Astrocyte (in vitro differentiated cells and primary cell): ENCODE results near the gene TEX52.

Experiments used
- EZH2 ChIP-seq: IDR thresholded peaks from 2 replicates; pipeline ENCODE4 v1.6.1; 2012; ENCODE audit warnings: mild to moderate bottlenecking, low read length, inconsistent platforms; ENCODE audit not compliant: insufficient read depth
- TF ChIP-seq, protein P1 (sequence below): IDR thresholded peaks from 2 replicates; pipeline ENCODE4 v1.5.1; 2011; ENCODE audit warnings: low read depth, mild to moderate bottlenecking, inconsistent platforms, low read length, moderate library complexity; ENCODE audit not compliant: insufficient read depth

DNA sequence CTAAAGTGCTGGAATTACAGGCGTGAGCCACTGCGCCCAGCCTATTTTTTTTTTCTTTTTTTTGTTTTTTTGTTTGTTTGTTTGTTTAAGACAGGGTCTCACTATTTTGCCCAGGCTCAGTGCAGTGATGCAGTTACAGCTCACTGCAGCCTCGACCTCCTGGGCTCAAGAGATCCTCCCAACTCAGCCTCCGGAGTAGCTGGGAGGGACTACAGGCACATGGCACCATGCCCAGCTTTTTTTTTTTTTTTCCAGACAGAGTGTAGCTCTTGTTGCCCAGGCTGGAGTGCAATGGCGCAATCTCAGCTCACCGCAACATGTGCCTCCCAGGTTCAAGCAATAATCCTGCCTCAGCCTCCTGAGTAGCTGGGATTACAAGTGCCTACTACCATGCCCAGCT lies 50.1 kb downstream of the TEX52 start:
- TF ChIP-seq EZH2: no peak
- TF ChIP-seq, protein P1, sequence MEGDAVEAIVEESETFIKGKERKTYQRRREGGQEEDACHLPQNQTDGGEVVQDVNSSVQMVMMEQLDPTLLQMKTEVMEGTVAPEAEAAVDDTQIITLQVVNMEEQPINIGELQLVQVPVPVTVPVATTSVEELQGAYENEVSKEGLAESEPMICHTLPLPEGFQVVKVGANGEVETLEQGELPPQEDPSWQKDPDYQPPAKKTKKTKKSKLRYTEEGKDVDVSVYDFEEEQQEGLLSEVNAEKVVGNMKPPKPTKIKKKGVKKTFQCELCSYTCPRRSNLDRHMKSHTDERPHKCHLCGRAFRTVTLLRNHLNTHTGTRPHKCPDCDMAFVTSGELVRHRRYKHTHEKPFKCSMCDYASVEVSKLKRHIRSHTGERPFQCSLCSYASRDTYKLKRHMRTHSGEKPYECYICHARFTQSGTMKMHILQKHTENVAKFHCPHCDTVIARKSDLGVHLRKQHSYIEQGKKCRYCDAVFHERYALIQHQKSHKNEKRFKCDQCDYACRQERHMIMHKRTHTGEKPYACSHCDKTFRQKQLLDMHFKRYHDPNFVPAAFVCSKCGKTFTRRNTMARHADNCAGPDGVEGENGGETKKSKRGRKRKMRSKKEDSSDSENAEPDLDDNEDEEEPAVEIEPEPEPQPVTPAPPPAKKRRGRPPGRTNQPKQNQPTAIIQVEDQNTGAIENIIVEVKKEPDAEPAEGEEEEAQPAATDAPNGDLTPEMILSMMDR: no peak
